Muscle layer of duodenum (tissue), 2 donors: Measurements from ENCODE around the gene ATP5F1A.

Experiments
- H3K27ac ChIP-seq: one replicate; pipeline ENCODE4 v1.7.0; 2013; ENCODE audit warnings: mild to moderate bottlenecking, low read length
- H3K27me3 ChIP-seq: one replicate; pipeline ENCODE4 v1.7.0; 2013; ENCODE audit warnings: low read depth, mild to moderate bottlenecking, control low read depth, low read length
- H3K36me3 ChIP-seq, 2 donors: one replicate each; pipeline ENCODE4 v1.7.0; 2013; ENCODE audit warnings: low read length in 2 of 2, control low read depth in 1 of 2, mild to moderate bottlenecking in 1 of 2; ENCODE audit not compliant: insufficient read depth in 2 of 2, control insufficient read depth in 1 of 2
- H3K4me1 ChIP-seq, 2 donors: one replicate each; pipeline ENCODE4 v1.7.0; 2013; ENCODE audit warnings: low read length in 2 of 2, mild to moderate bottlenecking in 2 of 2, control low read depth in 1 of 2, moderate library complexity in 1 of 2; ENCODE audit not compliant: insufficient read depth in 2 of 2, control insufficient read depth in 1 of 2
- H3K4me3 ChIP-seq, 2 donors: one replicate each; pipeline ENCODE4 v1.7.0; 2013; ENCODE audit warnings: low read length in 2 of 2, low read depth in 1 of 2, mild to moderate bottlenecking in 1 of 2
- H3K9me3 ChIP-seq, 2 donors: one replicate each; pipeline ENCODE4 v1.7.0; 2013; ENCODE audit warnings: low read length in 2 of 2, control low read depth in 1 of 2, mild to moderate bottlenecking in 1 of 2; ENCODE audit not compliant: control insufficient read depth in 1 of 2
- donor health status: healthy.

ATP5F1A gene

GRCh38 chr18:46072959-46073358, 25.1 kb downstream of the ATP5F1A start:
- no peak overlapping the region for H3K4me3 ChIP-seq
- H3K9me3 ChIP-seq: no peaks in the 10 kb centered on the region
- H3K4me1 ChIP-seq: peaks cover 2 to 27% of the 10 kb centered on the region in 2 donors
- H3K36me3 ChIP-seq: no peaks in the 10 kb centered on the region
- no peak overlapping the region for H3K27ac ChIP-seq
- H3K27me3 ChIP-seq: no peaks in the 10 kb centered on the region

- H3K9me3 ChIP-seq: no peaks in the 10 kb centered on the region
- peaks cover under 1 to 26% of the 10 kb centered on the region in 2 donors for H3K4me1 ChIP-seq
- no peaks in the 10 kb centered on the region for H3K27me3 ChIP-seq
- no peak overlapping the region for H3K27ac ChIP-seq
- peak overlapping the region; percentile 44 to 90 for H3K4me3 ChIP-seq
- no peaks in the 10 kb centered on the region for H3K36me3 ChIP-seq
These were observed 25.7 kb downstream of the ATP5F1A start for GRCh38 chr18:46072376-46072867.

GRCh38 chr18:46071653-46072375, 26.3 kb downstream of the ATP5F1A start, which contains the start of gene PSTPIP2:
TSS of gene PSTPIP2 (minus strand) at chr18:46072260. CDS start at chr18:46072188, 72 bp downstream.
- H3K27ac ChIP-seq: no peak within 1 kb of the TSS

GRCh38 chr18:46070815-46071652, 27.1 kb downstream of the ATP5F1A start:
- H3K36me3 ChIP-seq: no peaks in the 10 kb centered on the region

More at GRCh38 chr18:46071653-46072375, 26.3 kb downstream of the ATP5F1A start, which contains the start of gene PSTPIP2:
- H3K4me1 ChIP-seq: peaks cover 0 to 21% of the 10 kb centered on the region in 2 donors
- no peaks in the 10 kb centered on the region for H3K9me3 ChIP-seq
- no peaks in the 10 kb centered on the region for H3K36me3 ChIP-seq
- no peaks in the 10 kb centered on the region for H3K27me3 ChIP-seq
- H3K4me3 ChIP-seq: peak within 1 kb of the TSS; percentile 65 to 90

GRCh38 chr18:46070232-46070631, 27.9 kb downstream of the ATP5F1A start:
- no peaks in the 10 kb centered on the region for H3K9me3 ChIP-seq
- H3K4me1 ChIP-seq: peaks cover 0 to 21% of the 10 kb centered on the region in 2 donors
- H3K27ac ChIP-seq: no peak overlapping the region
- no peaks in the 10 kb centered on the region for H3K36me3 ChIP-seq
- H3K4me3 ChIP-seq: no peak overlapping the region
- no peaks in the 10 kb centered on the region for H3K27me3 ChIP-seq

More at GRCh38 chr18:46070815-46071652, 27.1 kb downstream of the ATP5F1A start:
- no peaks in the 10 kb centered on the region for H3K9me3 ChIP-seq
- peak overlapping the region; percentile 65 to 90 for H3K4me3 ChIP-seq
- H3K4me1 ChIP-seq: peaks cover 0 to 21% of the 10 kb centered on the region in 2 donors
- H3K27ac ChIP-seq: no peak overlapping the region
- no peaks in the 10 kb centered on the region for H3K27me3 ChIP-seq

- no peak overlapping the region for H3K27ac ChIP-seq
- no peaks in the 10 kb centered on the region for H3K27me3 ChIP-seq
- no peak overlapping the region for H3K4me3 ChIP-seq
- H3K36me3 ChIP-seq: no peaks in the 10 kb centered on the region
- H3K4me1 ChIP-seq: peaks cover 0 to 21% of the 10 kb centered on the region in 2 donors
- H3K9me3 ChIP-seq: no peaks in the 10 kb centered on the region
These were observed 28.6 kb downstream of the ATP5F1A start for GRCh38 chr18:46069524-46069923.

- Histone ChIP-seq H3K27me3 (no peaks in the 10 kb centered on the region), H3K27ac (no peak overlapping the region), H3K9me3 (no peaks in the 10 kb centered on the region), H3K4me3 (no peak overlapping the region), H3K36me3 (no peaks in the 10 kb centered on the region), H3K4me1 (peaks cover 0 to 21% of the 10 kb centered on the region in 2 donors)
These were observed 29.3 kb downstream of the ATP5F1A start for GRCh38 chr18:46068763-46069162.

GRCh38 chr18:46067438-46068007, 30.6 kb downstream of the ATP5F1A start:
- no peaks in the 10 kb centered on the region for H3K9me3 ChIP-seq
- H3K27ac ChIP-seq: no peak overlapping the region
- H3K36me3 ChIP-seq: no peaks in the 10 kb centered on the region
- H3K27me3 ChIP-seq: no peaks in the 10 kb centered on the region
- peaks cover 0 to 9% of the 10 kb centered on the region in 2 donors for H3K4me1 ChIP-seq
- no peak overlapping the region for H3K4me3 ChIP-seq

GRCh38 chr18:46062781-46063180, 35.3 kb downstream of the ATP5F1A start:
- Histone ChIP-seq H3K36me3 (no peaks in the 10 kb centered on the region), H3K9me3 (no peaks in the 10 kb centered on the region), H3K27ac (no peak overlapping the region), H3K4me1 (peaks cover 0 to 4% of the 10 kb centered on the region in 2 donors), H3K27me3 (no peaks in the 10 kb centered on the region), H3K4me3 (no peak overlapping the region)

GRCh38 chr18:46061796-46062195, 36.3 kb downstream of the ATP5F1A start:
- H3K4me1 ChIP-seq: peaks cover 0 to 4% of the 10 kb centered on the region in 2 donors
- H3K4me3 ChIP-seq: no peak overlapping the region
- H3K27ac ChIP-seq: no peak overlapping the region
- no peaks in the 10 kb centered on the region for H3K27me3 ChIP-seq
- H3K9me3 ChIP-seq: no peaks in the 10 kb centered on the region
- no peaks in the 10 kb centered on the region for H3K36me3 ChIP-seq

- no peak overlapping the region for H3K27ac ChIP-seq
- peaks cover 0 to 4% of the 10 kb centered on the region in 2 donors for H3K4me1 ChIP-seq
- H3K4me3 ChIP-seq: no peak overlapping the region
- no peaks in the 10 kb centered on the region for H3K27me3 ChIP-seq
- H3K9me3 ChIP-seq: no peaks in the 10 kb centered on the region
- H3K36me3 ChIP-seq: no peaks in the 10 kb centered on the region
These were observed 36.7 kb downstream of the ATP5F1A start for GRCh38 chr18:46061387-46061786.
